Measurements from ENCODE around the gene SETBP1.

Gene SETBP1

DNA sequence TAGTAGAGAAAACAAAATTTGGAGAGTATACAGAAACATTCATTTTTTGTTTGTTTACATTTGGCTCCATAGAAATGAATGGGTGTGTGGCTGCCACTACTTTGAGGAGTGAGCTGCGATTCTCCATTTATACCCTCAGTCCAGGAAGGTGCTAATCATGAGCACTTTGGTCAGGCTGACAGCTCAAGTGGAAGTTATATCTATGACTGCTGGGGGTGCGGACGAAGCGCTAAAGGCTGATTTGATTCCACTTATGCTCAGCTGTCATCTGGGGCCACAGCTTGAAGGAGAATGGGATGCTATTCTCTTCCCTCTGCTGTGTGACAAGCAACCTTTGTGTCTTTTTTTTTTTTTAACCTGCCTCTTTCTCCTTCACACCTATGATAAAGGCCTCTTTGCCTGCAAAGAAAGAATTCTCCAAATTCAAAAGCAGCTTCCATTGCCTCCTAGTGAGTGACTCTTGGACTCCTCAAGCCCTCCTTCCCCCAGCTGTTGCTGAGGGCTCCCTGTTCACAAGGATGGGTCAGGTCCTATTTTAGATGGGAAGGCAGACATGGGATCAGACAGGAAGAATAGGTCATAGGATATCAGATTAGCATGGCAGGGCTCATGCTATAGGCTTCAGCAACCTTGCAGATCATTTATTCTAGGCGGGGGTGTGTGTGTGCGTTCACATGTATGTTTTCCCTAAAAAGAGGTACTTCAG lies 201.6 kb downstream of the SETBP1 start:
- DNase-seq, result no peak

DNA sequence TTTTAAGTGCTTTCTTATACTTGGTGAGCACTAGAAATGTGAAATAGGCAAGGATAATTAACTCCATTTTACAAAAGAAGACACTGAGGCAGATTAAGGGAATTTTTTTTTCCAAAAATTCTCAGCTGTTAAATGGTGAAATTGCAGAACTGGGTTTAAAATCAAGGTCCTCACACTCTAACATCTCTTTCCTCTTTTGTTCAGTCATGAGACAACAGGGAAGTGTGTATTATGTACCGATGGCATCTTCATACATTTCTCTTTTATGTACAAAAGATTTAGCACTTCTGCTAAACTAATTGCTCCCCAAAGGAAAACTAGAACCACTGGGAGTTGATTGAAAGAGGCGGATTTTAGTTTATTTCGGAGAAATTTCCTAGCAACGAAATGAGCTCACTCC lies 203.0 kb downstream of the SETBP1 start:
- no peak for DNase-seq

DNA sequence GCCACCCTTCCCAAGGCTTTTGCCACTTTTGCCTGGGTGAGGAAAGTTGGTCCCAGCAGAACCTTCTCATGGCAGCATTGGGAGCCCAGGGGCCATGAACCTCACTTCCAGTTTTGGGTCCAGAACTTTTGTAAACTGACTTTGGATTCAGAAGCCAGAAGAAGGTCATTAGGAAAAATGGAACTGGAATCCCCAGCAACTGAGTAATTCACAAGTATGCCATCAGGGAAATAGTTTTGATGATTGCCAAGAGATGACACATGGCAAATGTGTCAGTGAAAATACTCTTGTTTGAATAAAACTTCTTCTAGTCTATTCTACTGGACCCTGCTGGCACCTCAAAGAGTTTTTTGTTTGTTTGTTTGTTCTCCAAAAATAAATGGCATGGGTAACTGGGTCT lies 203.7 kb downstream of the SETBP1 start:
- no peak for DNase-seq

DNA sequence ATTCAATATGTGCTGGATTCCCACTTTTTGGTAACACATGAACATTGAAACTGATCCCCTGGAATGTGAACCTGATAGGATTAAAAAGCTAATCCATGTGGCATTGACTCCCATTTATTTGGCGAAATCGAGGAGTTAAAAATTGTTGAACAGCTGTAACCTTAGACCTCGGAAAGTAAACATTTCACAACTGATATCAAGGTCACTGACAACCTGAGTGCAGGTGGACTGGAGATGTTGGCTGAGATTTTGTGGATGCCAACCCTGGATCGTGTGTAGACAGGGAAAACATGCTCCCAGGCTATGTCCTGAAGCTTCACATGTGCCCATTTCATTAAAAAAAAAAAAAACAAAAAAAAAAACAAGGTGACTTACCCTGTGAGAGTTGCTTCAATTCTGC lies 204.8 kb downstream of the SETBP1 start:
- no peak for DNase-seq

DNA sequence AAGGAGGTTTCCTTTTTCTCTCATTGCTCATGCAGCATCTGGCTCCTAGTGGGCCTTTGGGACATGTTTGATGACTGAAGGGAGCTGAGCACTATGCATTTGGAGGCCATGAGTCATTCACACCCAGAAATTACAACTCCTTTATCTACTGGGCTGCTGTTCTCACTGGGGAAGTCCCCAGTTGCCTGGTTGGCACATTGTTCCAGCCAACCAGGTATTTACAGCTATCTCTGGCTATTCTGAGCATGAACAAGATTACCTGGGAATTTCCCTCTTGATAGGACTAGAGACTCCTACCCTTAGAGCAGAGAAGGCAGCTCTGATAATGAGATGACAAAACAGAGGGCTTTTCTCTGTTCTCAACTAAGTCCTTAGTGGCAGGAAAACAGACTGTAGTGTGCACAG lies 206.5 kb downstream of the SETBP1 start:
- DNase-seq, result no peak

DNA sequence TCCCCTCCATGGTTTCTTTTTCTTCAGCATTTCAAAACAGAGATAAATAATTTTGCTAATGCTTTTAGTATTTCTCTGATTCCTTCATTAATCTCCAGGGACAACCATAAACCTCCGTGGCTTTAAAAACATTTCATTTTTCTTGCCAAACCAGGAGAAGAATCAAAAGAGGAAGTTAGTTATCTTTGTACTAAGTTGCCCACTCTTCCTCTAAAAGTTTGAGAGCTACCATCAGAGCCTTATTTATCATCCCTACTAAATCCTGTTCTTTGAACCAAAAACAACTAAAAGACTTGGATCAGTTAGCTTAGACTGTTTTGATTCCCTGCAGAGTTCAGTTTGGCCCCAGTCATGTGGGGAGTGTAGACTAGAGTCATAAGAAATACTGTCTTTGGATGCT lies 208.4 kb downstream of the SETBP1 start:
- no peak for DNase-seq

DNA sequence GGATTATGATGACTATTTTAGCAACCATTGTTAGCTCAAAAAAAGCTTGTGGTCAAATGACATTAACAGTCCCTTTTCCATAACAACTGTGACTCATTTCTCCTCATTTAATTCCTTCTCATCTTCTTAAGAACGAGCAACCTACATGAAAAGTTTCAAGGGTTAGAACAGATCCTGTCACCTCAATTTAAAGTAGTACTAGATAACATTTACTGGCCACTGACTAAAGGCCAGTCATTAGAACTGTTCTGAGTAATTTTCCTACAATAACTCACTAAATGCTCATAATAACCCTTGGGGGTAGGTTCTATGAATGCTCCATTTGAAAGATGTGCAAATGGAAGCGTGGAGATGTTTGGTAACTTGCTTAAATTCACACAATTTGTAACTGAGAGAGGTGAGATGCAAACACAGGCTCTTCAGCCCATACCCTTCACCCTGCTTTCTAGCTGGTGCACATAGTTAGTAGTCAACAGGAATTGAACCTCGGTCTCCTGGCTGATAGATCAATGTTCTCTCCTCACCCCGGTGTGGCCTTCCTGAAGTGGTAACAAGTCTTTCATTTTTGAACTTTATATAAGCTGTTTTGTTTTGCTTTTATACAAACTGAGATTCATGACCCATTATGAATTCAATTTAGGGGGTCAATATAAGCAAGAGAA lies 212.5 kb downstream of the SETBP1 start:
- no peak for DNase-seq

DNA sequence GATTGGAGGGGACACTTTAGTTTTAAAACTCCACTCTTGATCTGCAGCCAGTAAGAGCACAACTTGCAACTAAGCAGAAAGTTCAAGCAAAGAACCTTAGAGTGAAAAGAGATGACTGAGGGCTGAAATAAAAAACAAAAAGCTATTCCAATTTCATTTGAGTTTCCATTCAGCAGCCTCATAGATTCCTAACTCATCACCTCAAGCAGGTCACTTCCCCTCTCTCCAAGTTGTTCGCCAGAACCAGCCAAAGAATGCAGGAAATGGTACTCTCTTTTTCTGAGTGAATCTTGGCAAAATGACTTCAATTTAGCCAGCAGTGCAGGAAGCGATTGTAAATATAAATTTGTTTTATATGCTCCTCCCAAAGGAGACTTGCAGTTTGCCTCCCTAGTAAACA lies 213.3 kb downstream of the SETBP1 start:
- no peak for DNase-seq

DNA sequence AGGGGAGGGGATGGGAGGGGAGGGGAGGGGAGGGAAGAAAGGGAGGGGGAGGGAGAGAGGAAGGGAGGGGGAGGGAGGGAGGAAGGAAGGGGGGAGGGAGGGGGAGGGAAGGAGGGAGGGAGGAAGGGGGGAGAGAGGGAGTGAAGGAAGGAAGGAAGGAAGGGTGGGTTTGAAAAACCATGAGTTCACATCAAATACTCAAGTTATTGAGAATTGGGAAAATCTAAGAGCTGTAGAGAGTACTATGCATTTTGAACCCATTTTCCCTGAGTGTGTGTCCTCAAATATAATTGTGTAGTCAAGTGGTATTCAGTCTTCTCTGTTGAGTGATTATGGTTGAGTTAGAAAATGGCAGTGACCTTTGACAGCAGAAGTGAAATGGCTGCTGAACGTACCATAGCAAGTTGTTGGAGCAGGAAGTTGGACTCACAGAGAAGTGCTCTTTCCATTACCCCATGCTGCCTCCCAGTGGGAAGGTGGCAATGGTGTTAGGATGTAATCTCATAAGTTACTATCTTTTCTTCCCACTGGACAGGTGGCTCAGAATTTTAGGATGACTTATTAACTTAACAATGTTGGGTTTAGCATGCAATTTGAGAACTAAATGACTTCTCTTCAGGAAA lies 214.6 kb downstream of the SETBP1 start:
- no peak for DNase-seq

DNA sequence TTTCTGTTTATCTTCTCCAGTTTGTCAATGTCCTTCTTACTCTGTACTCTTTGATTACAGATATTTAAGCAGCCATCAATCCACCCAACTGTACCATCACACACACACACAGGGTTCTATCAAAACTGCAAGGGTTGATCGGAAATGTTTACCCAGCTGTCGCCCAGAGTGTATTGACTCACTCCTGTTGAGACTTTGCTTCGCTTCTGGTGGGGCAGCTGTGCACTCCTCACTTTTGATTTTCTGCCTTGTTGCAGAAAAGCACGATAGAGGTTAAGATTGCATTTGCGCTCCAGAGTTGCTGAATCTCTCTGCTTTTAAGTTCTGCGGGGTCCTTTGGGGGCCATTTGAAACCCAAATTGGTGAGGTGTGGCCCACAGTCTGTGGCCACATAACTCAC lies 216.2 kb downstream of the SETBP1 start:
- no peak for DNase-seq

DNA sequence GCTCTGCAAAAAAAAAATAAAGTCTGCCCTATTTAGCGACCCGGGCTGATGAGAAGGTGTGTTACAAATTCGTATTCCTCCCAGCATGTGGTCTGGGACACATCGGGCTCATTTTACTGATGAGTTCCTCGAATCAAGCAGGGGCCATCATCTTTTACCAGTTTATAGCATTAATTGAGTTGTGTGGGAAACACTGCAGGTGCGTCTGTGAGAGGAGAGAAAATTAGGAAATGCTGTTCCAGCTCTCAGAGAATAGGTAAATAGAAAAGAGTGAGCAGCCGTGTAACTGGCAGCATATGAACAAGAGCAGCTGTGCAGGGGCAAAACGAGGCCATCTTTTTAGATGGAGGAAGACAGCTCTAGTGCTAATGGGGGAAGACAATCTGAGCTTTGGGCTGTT lies 216.7 kb downstream of the SETBP1 start:
- DNase-seq, result no peak

DNA sequence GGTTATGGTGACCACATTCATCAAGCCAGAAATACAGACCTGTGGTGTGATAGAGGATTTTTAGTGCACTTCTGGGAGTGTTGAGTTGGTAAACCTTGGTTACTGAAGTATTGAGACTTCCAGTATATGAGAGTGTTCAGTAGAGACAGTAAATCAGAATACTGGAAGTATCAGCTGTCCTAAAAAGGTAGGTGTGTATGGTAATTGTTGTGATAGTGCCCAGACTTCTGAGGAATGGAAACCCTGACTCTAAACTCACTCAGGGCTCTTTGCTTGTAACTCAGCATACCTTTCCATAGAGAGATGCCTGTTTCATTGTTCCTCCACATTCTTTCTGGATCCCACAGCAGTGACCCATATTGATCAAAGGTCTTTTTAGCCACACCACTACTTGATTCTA lies 217.1 kb downstream of the SETBP1 start:
- DNase-seq, result no peak

DNA sequence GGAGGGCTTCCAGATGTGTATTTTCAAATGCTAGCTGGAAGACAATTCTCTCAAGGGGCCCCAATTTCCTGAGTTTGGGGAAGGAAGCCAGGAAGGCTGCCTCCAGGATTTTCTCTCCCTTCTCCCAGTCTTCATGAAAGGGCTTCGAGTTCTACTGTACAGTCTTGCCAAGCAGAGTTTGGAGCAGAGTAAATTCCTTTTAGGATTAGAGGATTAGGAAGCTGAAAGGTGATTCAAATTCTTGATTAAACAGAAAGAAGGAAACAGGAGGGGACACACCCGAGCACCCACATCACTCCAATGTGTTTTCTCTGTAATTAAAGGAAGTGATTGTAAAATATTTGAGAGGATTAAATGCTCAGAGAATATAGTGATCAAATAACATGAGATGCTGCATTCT lies 217.8 kb downstream of the SETBP1 start:
- no peak for DNase-seq

DNA sequence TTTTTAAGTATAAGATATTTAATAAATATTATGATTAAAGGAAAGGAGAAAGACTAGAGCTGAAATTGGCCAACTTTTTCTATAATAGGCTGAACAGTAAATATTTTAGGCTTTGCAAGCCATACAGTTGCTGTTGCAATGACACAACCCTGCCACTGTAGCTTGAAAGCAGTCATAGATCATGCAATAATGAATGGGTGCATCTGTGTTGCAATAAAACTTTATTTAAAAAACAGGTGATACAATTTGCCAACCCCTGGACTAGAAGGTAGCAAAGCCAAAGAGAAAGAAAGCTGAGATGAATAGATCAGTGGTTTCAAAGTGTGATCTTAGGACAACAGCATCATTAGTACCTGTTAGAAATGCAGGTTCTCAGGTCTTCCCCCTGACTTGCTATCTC lies 219.1 kb downstream of the SETBP1 start:
- no peak for DNase-seq

DNA sequence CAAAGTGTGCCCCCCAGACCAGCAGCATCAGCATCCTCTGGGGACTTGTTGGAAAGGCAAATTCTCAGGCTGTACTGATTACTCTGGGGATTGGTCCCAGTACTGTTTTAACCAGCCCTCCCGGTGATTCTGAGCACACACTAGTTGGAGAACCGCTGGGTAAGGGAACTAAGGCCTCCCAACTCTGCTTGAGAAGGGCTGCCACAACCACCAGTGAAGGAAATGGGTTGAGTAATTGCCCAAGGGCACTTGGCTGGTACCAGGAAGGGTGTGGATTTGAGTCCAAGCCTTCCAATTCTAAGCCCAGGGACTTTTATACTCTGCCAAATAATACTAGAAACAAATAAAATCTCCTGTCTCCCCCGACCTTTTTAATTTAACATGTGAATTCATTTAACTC lies 219.9 kb downstream of the SETBP1 start:
- DNase-seq, result no peak

DNA sequence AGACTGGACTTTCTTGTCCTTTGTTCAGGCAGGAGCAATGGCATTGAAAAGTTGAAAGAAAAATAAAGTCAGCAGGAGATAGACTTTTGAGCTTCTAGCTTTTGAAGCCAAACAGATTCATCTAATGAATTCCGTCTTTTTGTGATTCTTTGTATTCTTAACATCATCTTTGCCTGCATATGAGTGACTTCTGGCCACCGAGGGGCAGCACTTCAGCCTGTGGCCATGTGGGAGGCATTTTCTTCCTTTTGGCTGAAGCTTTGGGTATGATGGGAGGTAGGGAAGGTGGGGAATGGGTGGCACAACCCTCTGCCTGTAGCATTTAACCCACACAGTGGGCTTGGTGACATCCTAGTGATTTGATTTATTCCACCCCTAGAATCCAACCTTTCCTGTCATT lies 220.6 kb downstream of the SETBP1 start:
- DNase-seq, result no peak

DNA sequence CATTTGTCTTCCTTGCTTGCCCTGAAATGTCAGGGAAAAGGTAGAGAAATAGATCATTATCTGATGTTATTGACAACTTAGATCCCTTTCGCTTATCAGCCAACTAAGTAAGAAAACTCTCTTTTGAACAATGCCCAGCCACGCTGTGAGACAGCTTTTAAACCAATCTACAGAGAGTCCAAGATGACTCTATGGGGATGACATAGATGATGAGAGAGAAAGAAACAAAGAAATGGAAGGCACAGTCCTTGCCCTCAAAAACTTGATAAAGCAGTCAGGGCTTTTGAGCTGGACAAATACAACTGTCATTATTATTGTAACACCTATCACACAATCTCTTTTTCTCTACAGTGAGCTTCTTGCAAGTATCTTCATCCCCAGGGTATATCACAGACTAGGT lies 222.6 kb downstream of the SETBP1 start:
- no peak for DNase-seq

DNA sequence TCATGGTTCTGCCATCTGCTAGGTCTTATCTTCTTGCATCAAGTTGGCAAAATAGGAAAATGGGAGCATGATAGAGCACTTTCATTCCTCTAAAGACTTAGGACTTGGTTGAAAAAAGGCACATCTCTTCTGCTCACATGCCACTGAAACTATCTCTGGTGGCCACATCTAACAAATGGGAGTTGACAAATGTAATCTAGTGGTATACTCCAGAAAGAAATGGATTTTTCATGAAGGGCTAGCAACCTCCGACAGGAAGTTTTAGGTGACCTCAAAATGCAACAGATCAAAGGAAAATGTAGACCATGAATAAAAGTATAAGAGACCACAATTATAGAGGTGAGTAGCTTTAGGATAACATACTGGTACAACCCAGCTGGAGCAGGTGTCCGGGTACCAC lies 224.1 kb downstream of the SETBP1 start:
- DNase-seq, result no peak

DNA sequence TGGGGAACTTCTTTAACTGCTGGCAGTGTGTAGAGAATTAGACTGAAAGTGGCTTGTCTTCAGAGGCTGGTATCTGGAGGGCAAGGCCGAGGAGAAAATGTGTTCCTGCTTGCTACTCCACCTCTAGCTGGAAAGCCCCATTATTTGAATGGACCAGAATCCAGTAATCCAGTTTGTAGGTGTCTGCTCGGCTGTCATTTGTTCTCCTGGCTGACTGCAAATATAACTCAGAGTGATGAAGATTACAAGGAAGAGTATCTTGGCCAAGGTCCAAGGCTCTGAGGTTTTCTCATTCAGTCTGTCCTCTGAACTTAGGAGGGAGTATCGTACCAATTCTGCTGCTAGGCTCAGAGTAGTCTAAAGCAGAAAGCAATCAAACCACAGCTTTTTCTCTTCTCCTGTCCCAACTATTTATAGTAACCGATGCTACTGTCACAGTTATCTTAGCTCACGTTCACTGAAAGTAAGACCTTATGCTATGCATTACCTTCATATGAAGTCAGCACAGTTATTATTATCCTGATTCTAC lies 228.6 kb downstream of the SETBP1 start:
- DNase-seq, result no peak

DNA sequence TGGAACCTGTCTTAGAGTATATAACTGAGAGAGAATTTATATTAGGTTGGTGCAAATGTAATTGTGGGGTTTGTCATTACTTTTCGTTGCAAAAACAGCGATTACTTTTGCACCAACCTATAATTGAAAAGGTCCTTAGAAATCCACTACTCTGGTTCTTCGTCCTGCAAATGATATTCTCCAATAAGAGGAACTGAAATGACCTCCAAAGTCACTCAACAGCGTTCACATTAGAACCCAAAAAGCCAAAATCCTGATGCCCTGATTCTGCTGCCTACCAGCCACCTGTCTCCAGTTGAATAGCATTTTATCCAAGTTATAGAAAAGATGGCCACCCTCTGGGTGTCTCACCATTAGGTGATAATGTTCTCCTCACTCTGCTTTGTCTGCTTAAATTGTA lies 230.6 kb downstream of the SETBP1 start:
- no peak for DNase-seq

DNA sequence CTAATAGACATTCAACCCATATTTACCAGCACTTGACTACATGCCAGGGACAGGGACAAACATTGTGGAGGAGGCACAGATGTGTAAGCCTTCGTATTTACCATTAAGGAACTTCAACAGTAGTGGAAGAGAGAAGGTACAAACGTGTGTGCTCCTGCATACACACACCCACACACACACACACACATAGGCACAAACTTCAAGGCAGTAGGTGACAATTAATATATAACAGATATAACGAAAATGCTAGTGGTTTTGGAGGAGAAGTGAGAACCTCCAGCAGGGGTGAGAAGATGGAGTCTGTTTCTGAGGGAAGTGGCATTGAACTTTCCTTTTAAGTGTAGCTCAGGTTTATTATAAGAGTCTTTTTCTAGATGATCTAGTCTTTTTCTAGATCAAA lies 231.1 kb downstream of the SETBP1 start:
- DNase-seq, result no peak

DNA sequence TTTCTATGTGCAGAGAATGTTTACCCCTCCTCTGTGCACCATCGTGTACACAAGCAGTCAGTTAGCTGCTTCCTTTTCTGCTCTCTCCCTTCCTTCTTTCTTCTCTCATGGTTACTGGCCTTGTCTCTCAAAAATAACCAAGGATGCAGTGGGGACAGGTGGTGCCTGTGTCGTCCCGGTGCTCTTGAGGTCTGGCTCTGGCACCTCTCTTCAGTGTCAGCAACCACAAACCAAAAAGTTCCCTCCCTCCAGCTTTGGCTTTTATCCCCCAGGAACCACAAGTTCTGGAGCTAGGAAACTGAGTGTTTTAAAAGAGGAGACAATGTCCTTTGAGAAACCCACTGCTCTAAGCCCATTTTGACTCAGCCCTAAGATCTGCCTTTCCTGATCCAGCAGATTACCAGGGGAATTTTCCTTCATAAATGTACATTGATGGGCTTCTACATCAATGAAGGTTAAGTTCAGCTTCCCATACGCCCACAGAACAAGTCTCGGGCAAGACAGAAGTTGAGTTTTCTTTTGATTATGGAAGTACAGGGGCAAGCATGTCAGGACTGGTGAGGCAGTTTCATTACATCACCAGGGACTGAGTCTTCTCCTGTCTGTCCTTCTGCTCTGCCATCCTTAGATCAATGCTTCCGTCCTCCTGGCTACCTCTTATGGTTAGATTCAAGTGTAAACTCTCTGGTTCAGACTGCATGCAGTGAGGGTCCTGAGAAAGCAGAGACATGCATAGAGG lies 232.2 kb downstream of the SETBP1 start:
- no peak for DNase-seq

DNA sequence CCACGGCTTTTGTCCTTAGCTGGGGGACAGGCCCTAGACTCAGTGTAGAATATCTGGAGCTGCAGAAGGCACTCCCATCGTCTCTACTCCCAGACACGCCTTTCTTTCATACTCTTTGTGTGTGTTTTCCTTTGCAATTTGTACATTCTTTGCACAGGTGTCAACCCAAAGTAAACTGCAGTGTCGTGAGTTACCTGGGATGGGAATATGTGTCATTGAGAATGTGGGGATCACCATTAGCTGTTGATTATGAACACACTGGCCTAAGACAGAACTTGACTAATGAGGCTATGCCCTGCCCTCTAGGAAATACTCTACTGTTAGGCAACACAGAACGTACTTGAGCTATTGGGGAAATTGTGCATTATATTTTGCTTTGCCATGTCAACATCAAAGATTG lies 233.3 kb downstream of the SETBP1 start:
- DNase-seq, result no peak

DNA sequence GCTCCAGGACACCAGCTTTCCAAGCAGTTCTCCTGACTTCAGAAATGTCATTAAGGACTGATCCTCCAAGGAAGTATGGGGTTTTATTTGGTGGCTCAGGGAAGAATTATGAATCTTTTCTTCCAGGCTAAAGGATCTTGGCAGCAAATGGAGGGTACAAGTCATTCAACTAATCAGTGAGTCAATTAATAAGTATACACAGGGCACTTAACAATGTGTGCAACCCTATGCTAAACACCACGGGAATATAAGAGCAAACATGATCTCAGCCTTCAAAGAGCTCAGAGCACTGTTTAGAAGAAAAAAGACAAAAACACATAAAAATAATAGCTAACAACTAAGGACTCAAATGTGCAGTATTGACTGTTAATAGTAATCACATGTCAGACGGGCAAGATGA lies 234.5 kb downstream of the SETBP1 start:
- DNase-seq, result no peak

All from right hindlimb (tissue), 1 donor.